GF-D8 (cell line): ENCODE data around the gene SORBS1.

ENCODE experiments used
- DNase-seq: peaks from one replicate; lab custom pipeline; 2025; lab: John Stamatoyannopoulos, UW

SORBS1 gene

GRCh38 chr10:95264227-95265051 lies 296.7 kb downstream of the SORBS1 start:
- DNase-seq = no peak

GRCh38 chr10:95263864-95264226 lies 297.3 kb downstream of the SORBS1 start:
- DNase-seq = no peak

GRCh38 chr10:95262763-95263518 lies 298.2 kb downstream of the SORBS1 start:
- DNase-seq = no peak

GRCh38 chr10:95261926-95262325 lies 299.2 kb downstream of the SORBS1 start:
- no peak for DNase-seq
